SK-N-SH treated with all-trans-retinoic acid at 6 μM for 48 hours (cell line): Measurements from ENCODE around the gene NRXN3.

Experiments used
- ATAC-seq: fragments of 200-7000 bp; cut with Tn5 transposase; 3 replicates; pipeline ENCODE4 v1.9.1; 2020; ENCODE audit warnings: mild to moderate bottlenecking, moderate library complexity
- ARNTL ChIP-seq: fragments of 450-650 bp; formaldehyde crosslinking; IDR thresholded peaks from 2 replicates; pipeline ENCODE4 v1.5.0; 2020; ENCODE audit warnings: low read depth, mild to moderate bottlenecking, moderate library complexity, borderline replicate concordance
- BACH2 ChIP-seq: fragments of 250-450 bp; sonication (Bioruptor Pico); IDR thresholded peaks from 2 replicates; pipeline ENCODE4 v1.9.0; 2021; ENCODE audit warnings: mild to moderate bottlenecking, borderline replicate concordance
- CSDC2 ChIP-seq: fragments of 250-450 bp; sonication (Bioruptor Pico); IDR thresholded peaks from 2 replicates; pipeline ENCODE4 v1.5.0; 2020; ENCODE audit warnings: mild to moderate bottlenecking, moderate library complexity
- CSRNP3 ChIP-seq: fragments of 250-450 bp; sonication (Bioruptor Pico); IDR thresholded peaks from 2 replicates; pipeline ENCODE4 v1.5.1; 2021; ENCODE audit warnings: mild to moderate bottlenecking, moderate library complexity
- ESRRG ChIP-seq: fragments of 250-450 bp; sonication (Bioruptor Pico); IDR thresholded peaks from 2 replicates; pipeline ENCODE4 v1.6.1; 2021; ENCODE audit warnings: mild to moderate bottlenecking
- GLIS3 ChIP-seq: fragments of 250-450 bp; sonication (Bioruptor Pico); IDR thresholded peaks from 2 replicates; pipeline ENCODE4 v1.5.0; 2020; ENCODE audit warnings: mild to moderate bottlenecking, moderate library complexity
- ISL1 ChIP-seq: fragments of 250-450 bp; sonication (Bioruptor Pico); IDR thresholded peaks from 2 replicates; pipeline ENCODE4 v2.1.2; 2022; ENCODE audit warnings: mild to moderate bottlenecking, moderate library complexity
- OSR1 ChIP-seq: fragments of 250-450 bp; sonication (Bioruptor Pico); IDR thresholded peaks from 2 replicates; pipeline ENCODE4 v1.8.0; 2022; ENCODE audit warnings: moderate library complexity, mild to moderate bottlenecking, inconsistent platforms
- PATZ1 ChIP-seq: fragments of 250-450 bp; sonication (Bioruptor Pico); IDR thresholded peaks from 2 replicates; pipeline ENCODE4 v1.8.0; 2020; ENCODE audit warnings: mild to moderate bottlenecking, moderate library complexity, borderline replicate concordance
- POU6F1 ChIP-seq: fragments of 250-450 bp; sonication (Bioruptor Pico); IDR thresholded peaks from 2 replicates; pipeline ENCODE4 v1.8.0; 2021; ENCODE audit warnings: low read depth, mild to moderate bottlenecking, moderate library complexity, borderline replicate concordance
- PPARA ChIP-seq: fragments of 250-450 bp; sonication (Bioruptor Pico); IDR thresholded peaks from 2 replicates; pipeline ENCODE4 v1.5.0; 2020; ENCODE audit warnings: mild to moderate bottlenecking, borderline replicate concordance
- RARB ChIP-seq: fragments of 250-450 bp; sonication (Bioruptor Pico); IDR thresholded peaks from 2 replicates; pipeline ENCODE4 v1.8.0; 2021; ENCODE audit warnings: mild to moderate bottlenecking, moderate library complexity
- SNAI2 ChIP-seq: fragments of 250-450 bp; sonication (Bioruptor Pico); IDR thresholded peaks from 2 replicates; pipeline ENCODE4 v1.5.0; 2020; ENCODE audit warnings: mild to moderate bottlenecking, moderate library complexity
- TCF4 ChIP-seq: fragments of 250-450 bp; sonication (Bioruptor Pico); IDR thresholded peaks from 2 replicates; pipeline ENCODE4 v1.8.0; 2021; ENCODE audit warnings: mild to moderate bottlenecking, moderate library complexity, borderline replicate concordance
- TOX ChIP-seq: fragments of 250-450 bp; sonication (Bioruptor Pico); IDR thresholded peaks from 2 replicates; pipeline ENCODE4 v1.8.0; 2021; ENCODE audit warnings: mild to moderate bottlenecking, moderate library complexity, borderline replicate concordance
- ZC3H10 ChIP-seq: fragments of 250-450 bp; sonication (Bioruptor Pico); IDR thresholded peaks from 2 replicates; pipeline ENCODE4 v1.5.1; 2021; ENCODE audit warnings: mild to moderate bottlenecking, moderate library complexity
- ZFP3 ChIP-seq: fragments of 250-450 bp; sonication (Bioruptor Pico); IDR thresholded peaks from 2 replicates; pipeline ENCODE4 v1.5.0; 2020; ENCODE audit warnings: mild to moderate bottlenecking, moderate library complexity
- ZFP30 ChIP-seq: fragments of 450-650 bp; formaldehyde crosslinking; IDR thresholded peaks from 2 replicates; pipeline ENCODE4 v1.5.0; 2022; ENCODE audit warnings: mild to moderate bottlenecking, moderate library complexity
- ZNF565 ChIP-seq: fragments of 450-650 bp; formaldehyde crosslinking; conservative IDR thresholded peaks from 2 replicates; pipeline ENCODE4 v1.5.0; 2020; ENCODE audit warnings: low read depth, mild to moderate bottlenecking, moderate library complexity
- ZNF70 ChIP-seq: fragments of 450-650 bp; formaldehyde crosslinking; IDR thresholded peaks from 2 replicates; pipeline ENCODE4 v1.5.0; 2020; ENCODE audit warnings: mild to moderate bottlenecking, moderate library complexity
- ZNF8 ChIP-seq: fragments of 450-650 bp; formaldehyde crosslinking; IDR thresholded peaks from 2 replicates; pipeline ENCODE4 v1.5.0; 2020; ENCODE audit warnings: mild to moderate bottlenecking, moderate library complexity

Gene NRXN3

GRCh38 chr14:79511146-79511545 lies 1341.0 kb downstream of the NRXN3 start:
- ATAC-seq = no peak
- no peak for TF ChIP-seq ISL1 (CRISPR knock-in tag)

- TF ChIP-seq ZFP30 (CRISPR knock-in tag) (no peak), OSR1 (CRISPR knock-in tag) (no peak), SNAI2 (no peak), ZNF70 (no peak), CSRNP3 (CRISPR knock-in tag) (no peak)
- no peak for ATAC-seq
These were observed 1343.3 kb downstream of the NRXN3 start for GRCh38 chr14:79513446-79513845.

DNA sequence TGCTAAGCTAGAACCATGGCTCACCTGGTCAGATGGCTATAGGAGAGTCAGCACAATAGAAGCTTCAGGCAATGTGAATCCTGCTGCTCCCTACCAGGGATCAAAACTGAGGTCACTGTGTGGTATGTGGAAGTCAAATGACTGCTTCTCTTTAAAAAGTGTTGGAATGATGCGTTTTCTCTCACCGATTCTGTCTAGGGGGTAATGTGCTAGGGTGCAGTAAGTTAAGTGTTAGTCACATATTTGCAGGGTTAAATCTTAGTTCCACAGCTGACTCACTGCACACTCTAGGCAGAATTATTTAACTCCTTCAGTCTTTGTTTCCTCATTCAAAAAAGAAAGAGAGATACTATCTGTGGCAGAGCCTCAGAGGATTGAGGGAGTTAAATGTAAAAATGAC lies 1344.5 kb downstream of the NRXN3 start:
- ATAC-seq = peak; percentile 73
- TF ChIP-seq PPARA (CRISPR knock-in tag) (no peak), ISL1 (CRISPR knock-in tag) (no peak), ARNTL (no peak), PATZ1 (no peak), ZNF70 (no peak), RARB (CRISPR knock-in tag) (no peak), ESRRG (no peak), TCF4 (CRISPR knock-in tag) (no peak), GLIS3 (CRISPR knock-in tag) (no peak), CSDC2 (no peak), ZC3H10 (CRISPR knock-in tag) (no peak), OSR1 (CRISPR knock-in tag) (no peak), BACH2 (CRISPR knock-in tag) (no peak)

- no peak for TF ChIP-seq ZNF8 (CRISPR knock-in tag)
- no peak for TF ChIP-seq ZNF70
- no peak for TF ChIP-seq CSRNP3 (CRISPR knock-in tag)
- no peak for TF ChIP-seq ZFP30 (CRISPR knock-in tag)
- TF ChIP-seq POU6F1 (CRISPR knock-in tag) = no peak
- no peak for TF ChIP-seq SNAI2
- TF ChIP-seq ZFP3 = no peak
- no peak for TF ChIP-seq ISL1 (CRISPR knock-in tag)
- TF ChIP-seq ZNF565 (CRISPR knock-in tag) = no peak
- no peak for TF ChIP-seq TOX (CRISPR knock-in tag)
- TF ChIP-seq ZC3H10 (CRISPR knock-in tag) = no peak
- TF ChIP-seq PATZ1 = no peak
- TF ChIP-seq BACH2 (CRISPR knock-in tag) = no peak
- no peak for TF ChIP-seq RARB (CRISPR knock-in tag)
- TF ChIP-seq, all 23 proteins: peak for 0
- ATAC-seq = peak; percentile 40
These were observed 1345.0 kb downstream of the NRXN3 start for GRCh38 chr14:79515158-79515557.
